Inflammatory macrophage treated with lipopolysaccharide for 4 hours (primary cell): ENCODE measurements around the gene HHIPL1.

Experiments
- DNase-seq: peaks from one replicate; pipeline ENCODE4 v3.0.0-alpha.2; 2020

Gene HHIPL1

GRCh38 chr14:99718031-99718810, 73.3 kb downstream of the HHIPL1 start:
- DNase-seq = no peak

DNA sequence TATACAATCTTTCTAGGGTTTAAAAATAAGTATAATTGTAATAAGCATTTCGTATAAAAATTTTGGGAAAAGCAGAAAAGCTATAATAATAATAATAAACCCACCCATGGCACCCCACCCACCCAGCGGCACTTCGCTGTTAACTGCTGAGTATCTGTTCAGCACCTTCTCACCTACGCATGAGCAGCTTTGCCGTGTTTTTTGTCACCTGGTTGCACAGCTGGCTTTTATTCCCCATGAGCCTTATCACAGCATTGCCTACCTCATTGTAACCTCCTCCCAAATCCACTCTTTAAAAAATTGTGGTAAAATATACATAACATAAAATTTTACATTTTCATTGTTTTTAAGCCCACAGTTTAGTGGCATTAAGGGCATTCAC, 73.9 kb downstream of the HHIPL1 start:
- no peak for DNase-seq

DNA sequence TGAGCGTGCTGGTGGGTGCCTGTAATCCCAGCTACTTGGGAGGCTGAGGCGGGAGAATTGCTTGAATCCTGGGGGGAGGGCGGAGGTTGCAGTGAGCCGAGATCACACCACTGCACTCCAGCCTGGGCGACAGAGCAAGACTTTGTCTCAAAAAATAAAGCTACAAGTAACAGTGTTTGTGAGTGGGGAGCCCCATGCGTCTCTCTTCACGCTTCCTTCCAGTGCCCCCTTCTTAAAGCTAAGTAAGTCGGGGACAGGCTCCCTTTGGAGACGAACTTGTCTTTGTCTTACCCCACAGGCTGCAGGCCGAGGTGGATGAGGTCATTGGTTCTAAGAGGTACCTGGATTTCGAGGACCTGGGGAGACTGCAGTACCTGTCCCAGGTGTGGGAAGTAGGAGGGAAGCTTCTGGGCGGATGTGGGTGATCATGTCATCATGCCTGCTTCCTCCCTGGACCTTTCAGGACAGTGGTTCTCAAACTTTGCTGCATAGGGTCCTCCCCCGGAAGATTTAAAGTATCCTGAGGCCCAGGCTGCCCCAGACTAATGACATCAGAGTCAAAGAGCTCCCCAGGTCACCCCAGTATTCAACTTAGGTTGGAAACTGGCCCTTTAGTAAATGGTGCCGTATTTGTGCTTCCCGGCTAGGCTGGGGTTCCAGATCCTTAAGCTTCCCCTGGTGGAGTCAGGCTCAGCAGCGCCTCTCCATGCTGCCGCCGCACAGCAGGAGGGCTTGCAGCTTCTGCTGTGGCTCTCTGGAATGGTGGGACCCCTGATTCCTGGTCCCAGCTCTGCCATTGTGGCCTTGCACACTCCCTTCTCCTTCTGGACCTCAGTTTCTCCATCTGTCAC, 76.2 kb downstream of the HHIPL1 start:
- no peak for DNase-seq

DNA sequence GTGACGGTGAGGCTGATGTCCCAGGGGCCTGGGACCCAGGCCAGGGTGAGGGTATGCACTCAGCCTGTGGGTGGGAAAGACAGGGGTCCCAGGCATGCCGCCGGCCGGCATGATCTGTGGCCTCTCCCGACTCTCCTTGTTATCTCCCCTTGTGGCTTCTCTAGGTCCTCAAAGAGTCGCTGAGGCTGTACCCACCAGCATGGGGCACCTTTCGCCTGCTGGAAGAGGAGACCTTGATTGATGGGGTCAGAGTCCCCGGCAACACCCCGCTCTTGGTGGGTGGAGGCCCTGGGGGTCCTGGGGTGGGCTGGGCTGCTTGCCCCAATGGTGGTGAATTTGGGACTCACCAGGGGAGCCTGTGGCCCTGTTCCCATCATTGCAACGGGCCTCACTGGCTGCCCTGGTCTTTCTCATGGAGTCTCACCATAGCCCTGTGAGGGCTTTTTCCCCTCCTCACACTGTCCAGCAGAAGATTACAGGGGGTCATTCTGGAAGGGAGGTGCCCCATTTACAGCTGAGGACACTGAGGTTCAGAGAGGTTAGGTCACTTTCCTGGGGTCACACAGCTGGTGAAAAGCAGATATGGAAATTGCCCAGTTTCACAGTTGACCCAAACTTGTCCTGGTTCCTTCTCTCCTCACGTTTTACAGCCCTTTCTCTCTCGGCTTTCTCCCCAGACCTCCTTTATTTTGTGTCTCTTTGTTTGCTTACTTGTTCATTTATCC, 77.0 kb downstream of the HHIPL1 start:
- no peak for DNase-seq

- DNase-seq = no peak
Observed at GRCh38 chr14:99722741-99723140, 77.8 kb downstream of the HHIPL1 start.

DNA sequence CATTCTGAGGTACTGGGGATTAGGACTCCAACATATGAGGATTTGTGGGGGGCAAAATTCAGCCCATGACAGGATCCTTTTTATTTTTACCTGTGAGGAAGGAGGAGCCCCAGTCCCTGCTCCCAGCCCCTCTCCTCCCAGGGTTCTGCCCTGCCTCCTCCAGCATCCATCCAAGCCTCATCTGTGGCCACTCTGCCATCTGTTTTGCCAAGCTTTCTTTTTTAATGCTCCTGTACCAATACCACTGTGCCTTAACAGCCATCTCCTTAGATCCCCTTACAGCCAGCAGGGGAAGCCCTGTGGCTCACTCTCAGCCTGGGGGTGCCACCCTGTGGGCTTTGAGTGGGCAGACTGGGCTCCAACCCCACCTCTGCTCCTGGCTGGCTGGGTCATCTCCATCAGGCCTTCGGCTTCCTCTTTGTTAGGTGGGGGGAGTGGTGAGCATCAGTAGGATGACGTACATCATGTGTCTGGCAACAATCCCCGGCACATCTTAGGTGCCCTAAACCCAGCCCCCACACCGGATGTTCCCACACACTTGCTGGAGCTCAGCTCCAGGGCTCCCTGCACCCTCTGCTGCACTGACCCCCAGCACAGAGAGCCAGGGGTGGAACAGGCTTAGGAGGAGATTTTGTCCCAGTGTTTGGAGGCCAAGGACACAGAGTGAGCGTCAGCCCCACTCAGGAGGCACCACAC, 79.4 kb downstream of the HHIPL1 start:
- no peak for DNase-seq

GRCh38 chr14:99724939-99725773, 80.2 kb downstream of the HHIPL1 start:
- DNase-seq = no peak

DNA sequence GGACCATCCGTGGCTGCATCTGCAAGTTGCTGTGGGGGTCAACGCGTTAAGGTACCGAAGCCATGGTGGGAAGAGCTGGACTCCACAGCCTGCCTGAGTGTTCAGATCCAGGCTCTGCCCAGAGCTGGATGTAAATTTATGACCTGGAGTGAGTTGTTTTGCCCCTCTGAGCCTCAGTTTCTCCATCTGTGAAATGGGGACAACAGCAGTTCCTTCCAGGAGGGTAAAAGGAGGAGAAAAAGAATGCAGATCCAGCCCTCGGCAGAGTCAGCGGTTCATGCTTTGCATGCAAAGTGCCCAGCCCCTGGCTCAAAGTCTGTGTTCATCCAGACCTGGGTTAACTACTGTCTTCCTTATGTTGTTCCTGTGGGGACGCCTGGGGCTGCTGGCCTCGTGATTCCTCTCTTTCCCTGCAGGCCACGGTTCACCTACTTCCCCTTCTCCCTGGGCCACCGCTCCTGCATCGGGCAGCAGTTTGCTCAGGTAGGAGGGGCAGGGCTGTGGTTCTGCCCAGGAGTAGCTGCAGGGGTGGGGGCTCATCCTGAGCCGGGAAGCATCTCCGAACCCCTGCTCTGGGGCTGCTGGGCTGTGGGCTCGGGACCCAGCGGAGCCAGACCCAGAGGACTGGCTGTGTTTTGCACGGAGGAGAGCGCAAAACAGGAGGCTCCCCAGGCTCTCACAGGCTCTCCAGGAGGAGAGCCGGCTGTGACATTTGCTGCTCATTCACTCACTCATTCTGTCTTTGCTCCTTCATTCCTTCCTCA, 81.0 kb downstream of the HHIPL1 start:
- no peak for DNase-seq

GRCh38 chr14:99726538-99727095, 81.7 kb downstream of the HHIPL1 start:
- DNase-seq = no peak

DNA sequence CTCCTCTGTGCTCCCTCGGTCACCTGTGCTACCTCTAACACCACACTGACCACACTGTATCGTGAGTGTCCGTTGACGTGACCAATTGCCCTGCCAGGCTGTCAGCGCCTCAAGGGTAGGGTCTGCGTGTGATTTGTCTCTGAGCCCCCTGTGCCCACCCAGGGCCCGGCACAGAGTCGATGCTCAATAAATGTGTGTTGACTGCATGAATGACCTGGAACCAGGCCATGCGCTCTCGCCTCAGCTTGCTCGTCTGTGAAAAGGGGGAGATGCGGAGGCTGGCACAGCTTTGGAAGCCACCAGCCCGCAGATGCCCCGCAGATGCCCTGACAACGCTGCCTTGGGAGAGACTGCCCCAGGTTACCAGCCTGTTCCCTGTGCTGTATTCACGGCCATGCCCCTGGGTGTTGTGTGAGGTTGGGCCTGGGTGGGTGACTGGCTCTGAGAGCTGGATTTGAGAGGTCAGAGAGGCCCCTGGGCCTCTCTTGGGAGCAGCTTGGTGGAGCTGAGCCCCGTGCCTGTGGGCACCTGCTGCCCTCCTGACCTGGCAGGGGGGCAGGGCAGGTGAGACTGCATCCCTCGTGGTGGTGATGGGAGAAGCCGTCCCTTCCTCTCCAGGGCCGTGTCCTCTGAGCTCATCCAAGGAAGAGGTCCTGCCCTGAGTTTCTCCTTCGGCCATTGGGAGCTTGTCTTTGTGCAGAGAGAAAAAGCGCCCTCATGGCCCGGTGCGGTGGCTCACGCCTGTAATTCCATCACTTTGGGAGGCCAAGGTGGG, 82.4 kb downstream of the HHIPL1 start:
- no peak for DNase-seq

DNA sequence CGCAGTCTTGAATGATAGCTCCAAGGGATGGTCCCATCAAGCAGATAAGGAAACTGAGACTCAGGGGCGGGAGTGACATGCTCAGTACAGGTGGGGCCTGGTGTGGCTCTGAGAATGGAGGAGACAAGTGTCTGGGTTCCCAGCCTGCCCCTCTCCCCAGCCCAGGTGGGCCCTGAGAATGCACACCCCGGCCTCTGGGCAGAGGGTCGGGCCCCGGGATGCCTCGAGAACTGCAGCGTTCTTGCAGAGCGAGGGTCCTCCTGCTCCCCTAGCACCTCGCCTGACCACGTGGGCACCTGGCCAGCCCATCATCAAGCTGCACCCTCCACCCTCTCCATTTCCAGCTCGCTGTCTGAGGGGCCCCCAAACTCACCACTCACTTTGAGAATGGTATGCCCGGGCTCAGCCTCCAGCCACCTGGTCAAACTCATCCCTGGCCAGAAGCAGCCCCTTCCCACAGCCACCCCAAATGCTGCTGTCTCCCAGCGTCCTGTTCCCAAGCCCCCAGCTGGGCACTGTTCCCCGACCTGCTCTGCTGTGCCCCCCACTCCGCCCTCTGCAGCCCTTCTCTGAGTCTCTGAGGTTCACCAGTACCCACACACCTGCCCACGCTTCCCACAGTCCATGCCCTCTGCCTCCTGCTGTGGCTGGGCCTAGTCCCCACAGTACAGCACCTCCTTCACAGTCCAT, 83.4 kb downstream of the HHIPL1 start:
- no peak for DNase-seq

- DNase-seq = no peak
Observed at GRCh38 chr14:99728981-99729451, 84.1 kb downstream of the HHIPL1 start.
